ENCODE measurements around the gene SDK1.

SDK1 gene

GRCh38 chr7:3399858-3400257 lies 98.8 kb downstream of the SDK1 start:
- no peak overlapping the region for H3K27ac ChIP-seq
- no peak for DNase-seq (ENCODE audit: low spot score)
- no peak for TF ChIP-seq CTCF (IDR thresholded peaks at IDR 0.05)
- no peak overlapping the region for H3K4me3 ChIP-seq

GRCh38 chr7:3404501-3404900 lies 103.4 kb downstream of the SDK1 start:
- Histone ChIP-seq H3K27ac (no peak overlapping the region), H3K4me3 (no peak overlapping the region)
- no peak for DNase-seq (ENCODE audit: low spot score)
- no peak for TF ChIP-seq CTCF (IDR thresholded peaks at IDR 0.05)

GRCh38 chr7:3408814-3409595 lies 108.0 kb downstream of the SDK1 start:
- H3K27ac ChIP-seq, result no peak overlapping the region
- TF ChIP-seq CTCF (IDR thresholded peaks at IDR 0.05), result no peak
- no peak for DNase-seq (ENCODE audit: low spot score)
- no peak overlapping the region for H3K4me3 ChIP-seq

- Histone ChIP-seq H3K4me3 (no peak overlapping the region), H3K27ac (no peak overlapping the region)
- no peak for TF ChIP-seq CTCF (IDR thresholded peaks at IDR 0.05)
- no peak for DNase-seq (ENCODE audit: low spot score)
Observed at GRCh38 chr7:3412871-3413270, 111.8 kb downstream of the SDK1 start.

DNA sequence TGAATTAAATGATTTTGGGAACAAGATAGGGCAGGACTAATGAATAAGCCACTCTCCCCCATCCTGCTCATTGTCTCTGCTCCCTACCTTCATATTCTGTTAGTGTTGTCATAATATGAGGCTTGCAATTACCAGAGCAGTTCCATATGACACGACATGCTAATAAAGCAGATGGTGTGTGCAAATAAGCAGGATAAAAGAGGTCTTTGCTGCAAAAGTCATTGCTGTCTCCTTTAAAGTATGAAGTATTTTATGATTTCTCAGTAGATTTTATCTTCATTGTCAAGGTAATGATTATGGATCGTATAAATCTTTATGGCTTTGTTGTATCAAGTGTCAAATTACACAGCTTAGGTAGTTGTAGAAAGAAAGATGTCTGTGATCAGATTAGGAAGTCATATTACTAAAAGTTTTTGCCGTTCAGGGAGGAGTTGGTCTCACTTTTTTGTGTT lies 114.8 kb downstream of the SDK1 start:
- TF ChIP-seq CTCF (IDR thresholded peaks at IDR 0.05), result no peak
- no peak for DNase-seq (ENCODE audit: low spot score)
- Histone ChIP-seq H3K27ac (no peak overlapping the region), H3K4me3 (no peak overlapping the region)

GRCh38 chr7:3416453-3416852 lies 115.4 kb downstream of the SDK1 start:
- no peak for DNase-seq (ENCODE audit: low spot score)
- TF ChIP-seq CTCF (IDR thresholded peaks at IDR 0.05), result no peak
- Histone ChIP-seq H3K27ac (no peak overlapping the region), H3K4me3 (no peak overlapping the region)

GRCh38 chr7:3425087-3425486 lies 124.0 kb downstream of the SDK1 start:
- no peak for DNase-seq (ENCODE audit: low spot score)
- no peak overlapping the region for H3K27ac ChIP-seq
- TF ChIP-seq CTCF (IDR thresholded peaks at IDR 0.05), result no peak
- H3K4me3 ChIP-seq, result no peak overlapping the region
